ENCODE data around the gene ERAP2.

GRCh38 chr5:96935559-96936430 is 59.5 kb downstream of the ERAP2 start, which contains the start of gene LNPEP:
- TF ChIP-seq, protein P1, sequence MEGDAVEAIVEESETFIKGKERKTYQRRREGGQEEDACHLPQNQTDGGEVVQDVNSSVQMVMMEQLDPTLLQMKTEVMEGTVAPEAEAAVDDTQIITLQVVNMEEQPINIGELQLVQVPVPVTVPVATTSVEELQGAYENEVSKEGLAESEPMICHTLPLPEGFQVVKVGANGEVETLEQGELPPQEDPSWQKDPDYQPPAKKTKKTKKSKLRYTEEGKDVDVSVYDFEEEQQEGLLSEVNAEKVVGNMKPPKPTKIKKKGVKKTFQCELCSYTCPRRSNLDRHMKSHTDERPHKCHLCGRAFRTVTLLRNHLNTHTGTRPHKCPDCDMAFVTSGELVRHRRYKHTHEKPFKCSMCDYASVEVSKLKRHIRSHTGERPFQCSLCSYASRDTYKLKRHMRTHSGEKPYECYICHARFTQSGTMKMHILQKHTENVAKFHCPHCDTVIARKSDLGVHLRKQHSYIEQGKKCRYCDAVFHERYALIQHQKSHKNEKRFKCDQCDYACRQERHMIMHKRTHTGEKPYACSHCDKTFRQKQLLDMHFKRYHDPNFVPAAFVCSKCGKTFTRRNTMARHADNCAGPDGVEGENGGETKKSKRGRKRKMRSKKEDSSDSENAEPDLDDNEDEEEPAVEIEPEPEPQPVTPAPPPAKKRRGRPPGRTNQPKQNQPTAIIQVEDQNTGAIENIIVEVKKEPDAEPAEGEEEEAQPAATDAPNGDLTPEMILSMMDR (conservative IDR thresholded peaks at IDR 0.05) = no peak
- peak; percentile 33; the same call in 1 of the 2 replicates for TF ChIP-seq ZFX (IDR thresholded peaks at IDR 0.05)
